NCI-H82 (cell line): ENCODE measurements around the gene ARHGAP10.
A peak's percentile ranks its signal among the peaks of the same experiment; 100 is the strongest.

ENCODE experiments used
- DNase-seq: peaks from one replicate; lab custom pipeline; 2025; lab: John Stamatoyannopoulos, UW

The ARHGAP10 gene

GRCh38 chr4:148093065-148093464 is 361.2 kb downstream of the ARHGAP10 start:
- no peak for DNase-seq

GRCh38 chr4:148094149-148094548 is 362.3 kb downstream of the ARHGAP10 start:
- no peak for DNase-seq

- no peak for DNase-seq
Measured at GRCh38 chr4:148095346-148095923, 363.5 kb downstream of the ARHGAP10 start.

GRCh38 chr4:148097801-148098200 is 365.9 kb downstream of the ARHGAP10 start:
- DNase-seq = no peak

- DNase-seq = no peak
Measured at GRCh38 chr4:148101235-148101634, 369.3 kb downstream of the ARHGAP10 start.

- DNase-seq = peak; percentile 33
Measured at GRCh38 chr4:148101790-148102189, 369.9 kb downstream of the ARHGAP10 start.

GRCh38 chr4:148103597-148104355 is 371.9 kb downstream of the ARHGAP10 start:
- no peak for DNase-seq

GRCh38 chr4:148108766-148109165 is 376.9 kb downstream of the ARHGAP10 start:
- no peak for DNase-seq

GRCh38 chr4:148109216-148109615 is 377.3 kb downstream of the ARHGAP10 start:
- no peak for DNase-seq

- no peak for DNase-seq
Measured at GRCh38 chr4:148110169-148110568, 378.3 kb downstream of the ARHGAP10 start.

- DNase-seq = no peak
Measured at GRCh38 chr4:148112231-148112982, 380.5 kb downstream of the ARHGAP10 start.

- no peak for DNase-seq
Measured at GRCh38 chr4:148114436-148114835, 382.5 kb downstream of the ARHGAP10 start.

- no peak for DNase-seq
Measured at GRCh38 chr4:148116264-148116663, 384.4 kb downstream of the ARHGAP10 start.

- DNase-seq = no peak
Measured at GRCh38 chr4:148116969-148117368, 385.1 kb downstream of the ARHGAP10 start.

- DNase-seq = no peak
Measured at GRCh38 chr4:148118179-148118578, 386.3 kb downstream of the ARHGAP10 start.

- no peak for DNase-seq
Measured at GRCh38 chr4:148118633-148119032, 386.7 kb downstream of the ARHGAP10 start.

GRCh38 chr4:148120216-148120615 is 388.3 kb downstream of the ARHGAP10 start:
- no peak for DNase-seq
